Activated CD4-positive, alpha-beta T cell treated with anti-CD3 and anti-CD28 coated beads for 24 hours (primary cell): Measurements from ENCODE around the gene ATP8B4.
"Not testable (repeated sequence)": the region's sequence is repeated elsewhere in the genome, so short reads cannot be mapped to it uniquely, and the experiment has no call there.

Experiments used
- DNase-seq, 2 donors: peaks; one replicate each; pipeline ENCODE4 v3.0.0-alpha.2; 2020; ENCODE audit warnings: low read depth in 2 of 2

ATP8B4 gene

GRCh38 chr15:50009634-50010033, 109.4 kb downstream of the ATP8B4 start:
- DNase-seq: no peak

GRCh38 chr15:50003786-50004334, 115.2 kb downstream of the ATP8B4 start:
- peak; percentile 13 to 43 for DNase-seq

GRCh38 chr15:49991587-49991986, 127.4 kb downstream of the ATP8B4 start:
- DNase-seq: no peak

GRCh38 chr15:49990835-49991545, 128.0 kb downstream of the ATP8B4 start:
- DNase-seq: no peak

GRCh38 chr15:49989498-49989897, 129.5 kb downstream of the ATP8B4 start:
- no peak for DNase-seq

GRCh38 chr15:49988766-49989165, 130.3 kb downstream of the ATP8B4 start:
- no peak for DNase-seq

- no peak for DNase-seq
These were observed 131.1 kb downstream of the ATP8B4 start for GRCh38 chr15:49987896-49988295.

GRCh38 chr15:49987198-49987785, 131.7 kb downstream of the ATP8B4 start:
- no peak for DNase-seq

GRCh38 chr15:49986326-49986725, 132.7 kb downstream of the ATP8B4 start:
- DNase-seq: no peak

- DNase-seq: no peak
These were observed 133.6 kb downstream of the ATP8B4 start for GRCh38 chr15:49985463-49985862.

- no peak for DNase-seq
These were observed 134.6 kb downstream of the ATP8B4 start for GRCh38 chr15:49984436-49984835.

- DNase-seq: no peak
These were observed 136.4 kb downstream of the ATP8B4 start for GRCh38 chr15:49982584-49982983.

GRCh38 chr15:49979705-49980382, 139.2 kb downstream of the ATP8B4 start:
- DNase-seq: no peak

GRCh38 chr15:49978121-49978520, 140.9 kb downstream of the ATP8B4 start:
- no peak for DNase-seq

GRCh38 chr15:49977306-49977705, 141.7 kb downstream of the ATP8B4 start:
- no peak for DNase-seq

- DNase-seq: no peak
These were observed 154.5 kb downstream of the ATP8B4 start for GRCh38 chr15:49964551-49964950.

GRCh38 chr15:49964061-49964460, 155.0 kb downstream of the ATP8B4 start:
- no peak for DNase-seq

- DNase-seq: not testable (repeated sequence)
These were observed 155.8 kb downstream of the ATP8B4 start for GRCh38 chr15:49963033-49963772.

GRCh38 chr15:49962044-49962602, 156.9 kb downstream of the ATP8B4 start:
- DNase-seq: no peak

GRCh38 chr15:49953421-49953820, 165.6 kb downstream of the ATP8B4 start:
- DNase-seq: no peak

- DNase-seq: no peak
These were observed 172.4 kb downstream of the ATP8B4 start for GRCh38 chr15:49946681-49947080.

- DNase-seq: no peak
These were observed 184.5 kb downstream of the ATP8B4 start for GRCh38 chr15:49934487-49934886.
